Lung (tissue), 12 donors: ENCODE measurements around the gene CH25H. TPM values are rescaled to one million over a fixed set of nuclear protein-coding genes. Genes with fewer than 3 reads are reported as not detected.

Source experiments
- ATAC-seq: fragments of 200-7000 bp; cut with Tn5 transposase; one replicate; pipeline ENCODE4 v1.9.1; 2020; ENCODE audit warnings: moderate number of reproducible peaks; ENCODE audit not compliant: insufficient read depth, low FRiP score
- DNase-seq, 3 donors: peaks; one replicate each; pipeline ENCODE4 v3.0.0-alpha.2; 2013 to 2017
- H3K27ac ChIP-seq, 2 donors: one replicate each; pipeline ENCODE4 v1.5.1; 2013; ENCODE audit warnings: mild to moderate bottlenecking in 2 of 2, moderate library complexity in 2 of 2, control low read depth in 1 of 2, inconsistent platforms in 1 of 2, low read depth in 1 of 2, low read length in 1 of 2
- H3K27me3 ChIP-seq, 3 donors: one replicate each; pipeline ENCODE4 v1.5.1; 2013; ENCODE audit warnings: low read length in 2 of 3; ENCODE audit not compliant: control insufficient read depth in 3 of 3, insufficient read depth in 3 of 3
- H3K36me3 ChIP-seq, 4 donors: one replicate each; pipeline ENCODE4 v1.5.1; 2013; ENCODE audit warnings: low read length in 4 of 4, mild to moderate bottlenecking in 1 of 4, moderate library complexity in 1 of 4; ENCODE audit not compliant: control insufficient read depth in 4 of 4, insufficient read depth in 4 of 4
- H3K4me1 ChIP-seq, 5 donors: one replicate each; pipeline ENCODE4 v1.5.1; 2013; ENCODE audit warnings: low read length in 5 of 5, mild to moderate bottlenecking in 2 of 5, moderate library complexity in 1 of 5; ENCODE audit not compliant: control insufficient read depth in 5 of 5, insufficient read depth in 5 of 5
- H3K4me3 ChIP-seq: one replicate; pipeline ENCODE4 v1.5.1; 2013; ENCODE audit warnings: mild to moderate bottlenecking, control low read depth, moderate library complexity
- H3K9ac ChIP-seq, 2 donors: one replicate each; pipeline ENCODE4 v1.5.1; 2013; ENCODE audit warnings: low read length in 2 of 2, control low read depth in 1 of 2; ENCODE audit not compliant: insufficient read depth in 1 of 2
- H3K9me3 ChIP-seq, 4 donors: one replicate each; pipeline ENCODE4 v1.5.1; 2013; ENCODE audit warnings: low read length in 3 of 4, mild to moderate bottlenecking in 1 of 4, moderate library complexity in 1 of 4; ENCODE audit not compliant: control insufficient read depth in 4 of 4, insufficient read depth in 3 of 4
- WGBS, 2 donors: extraction: QIAGEN DNeasy Blood & Tissue Kit; methylation state at CpG; one replicate each; pipeline ENCODE4 v1.1.7; 2013; 5-methylcytosine and 5-hydroxymethylcytosine counted together
- polyA plus RNA-seq, 2 donors: library from polyadenylated mRNA; stranded (reverse); fragments of 200-250 nt; gene quantifications; one replicate each; pipeline ENCODE4 v1.2.1, GENCODE V29; 2013
- total RNA-seq, 2 donors: library from RNA; depleted of rRNA in 1 of 2; stranded (reverse); fragments of >200 nt in 1 of 2; gene quantifications; one replicate each; pipeline ENCODE4 v1.2.1, GENCODE V29; 2014 to 2021
- TF ChIP-seq, protein P1 (sequence below): IDR thresholded peaks from 2 replicates; pipeline ENCODE4 v1.5.1; 2012; ENCODE audit warnings: mild to moderate bottlenecking; ENCODE audit errors: control extremely low read depth, extremely low read depth
- donor health status: control.
- donor health status: control.
- donor health status: Bipolar disorder and iron deficiency.
- donor health status: healthy.
- donor health status: DM: yes; HTN: yes; CAD: no.

The CH25H gene
- total and polyA plus RNA-seq, 4 donors, result 1.2 to 25.2 (median 3.7) TPM

DNA sequence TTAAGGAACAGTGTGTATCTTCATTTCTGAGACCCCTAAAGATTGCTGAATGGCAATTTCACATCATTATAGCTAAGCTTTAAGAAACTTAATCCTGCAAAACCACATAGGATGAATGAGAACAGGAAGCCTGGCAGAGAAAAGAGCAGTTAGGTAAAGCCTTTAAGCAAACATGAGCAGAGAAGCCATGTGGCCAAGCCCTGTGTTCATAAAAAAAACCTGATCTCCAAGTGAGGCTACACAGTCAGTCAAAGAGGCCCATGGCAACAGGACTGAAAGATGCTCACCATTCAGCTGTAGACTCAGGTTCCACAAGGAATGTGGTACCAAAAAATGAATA is 35.2 kb upstream of the CH25H start:
- H3K27ac ChIP-seq, result peak overlapping the region in 1 of 2 donors; percentile 75
- H3K9ac ChIP-seq, result no peak overlapping the region
- H3K9me3 ChIP-seq, result no peaks in the 10 kb centered on the region
- TF ChIP-seq, protein P1, sequence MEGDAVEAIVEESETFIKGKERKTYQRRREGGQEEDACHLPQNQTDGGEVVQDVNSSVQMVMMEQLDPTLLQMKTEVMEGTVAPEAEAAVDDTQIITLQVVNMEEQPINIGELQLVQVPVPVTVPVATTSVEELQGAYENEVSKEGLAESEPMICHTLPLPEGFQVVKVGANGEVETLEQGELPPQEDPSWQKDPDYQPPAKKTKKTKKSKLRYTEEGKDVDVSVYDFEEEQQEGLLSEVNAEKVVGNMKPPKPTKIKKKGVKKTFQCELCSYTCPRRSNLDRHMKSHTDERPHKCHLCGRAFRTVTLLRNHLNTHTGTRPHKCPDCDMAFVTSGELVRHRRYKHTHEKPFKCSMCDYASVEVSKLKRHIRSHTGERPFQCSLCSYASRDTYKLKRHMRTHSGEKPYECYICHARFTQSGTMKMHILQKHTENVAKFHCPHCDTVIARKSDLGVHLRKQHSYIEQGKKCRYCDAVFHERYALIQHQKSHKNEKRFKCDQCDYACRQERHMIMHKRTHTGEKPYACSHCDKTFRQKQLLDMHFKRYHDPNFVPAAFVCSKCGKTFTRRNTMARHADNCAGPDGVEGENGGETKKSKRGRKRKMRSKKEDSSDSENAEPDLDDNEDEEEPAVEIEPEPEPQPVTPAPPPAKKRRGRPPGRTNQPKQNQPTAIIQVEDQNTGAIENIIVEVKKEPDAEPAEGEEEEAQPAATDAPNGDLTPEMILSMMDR, result no peak
- DNase-seq (no peak), ATAC-seq (no peak)
- H3K36me3 ChIP-seq, result peaks cover 0 to 10% (median 3%) of the 10 kb centered on the region in 4 donors
- H3K4me1 ChIP-seq, result peaks cover 0 to 9% (median 2%) of the 10 kb centered on the region in 5 donors
- H3K27me3 ChIP-seq, result no peaks in the 10 kb centered on the region
- no peak overlapping the region for H3K4me3 ChIP-seq

DNA sequence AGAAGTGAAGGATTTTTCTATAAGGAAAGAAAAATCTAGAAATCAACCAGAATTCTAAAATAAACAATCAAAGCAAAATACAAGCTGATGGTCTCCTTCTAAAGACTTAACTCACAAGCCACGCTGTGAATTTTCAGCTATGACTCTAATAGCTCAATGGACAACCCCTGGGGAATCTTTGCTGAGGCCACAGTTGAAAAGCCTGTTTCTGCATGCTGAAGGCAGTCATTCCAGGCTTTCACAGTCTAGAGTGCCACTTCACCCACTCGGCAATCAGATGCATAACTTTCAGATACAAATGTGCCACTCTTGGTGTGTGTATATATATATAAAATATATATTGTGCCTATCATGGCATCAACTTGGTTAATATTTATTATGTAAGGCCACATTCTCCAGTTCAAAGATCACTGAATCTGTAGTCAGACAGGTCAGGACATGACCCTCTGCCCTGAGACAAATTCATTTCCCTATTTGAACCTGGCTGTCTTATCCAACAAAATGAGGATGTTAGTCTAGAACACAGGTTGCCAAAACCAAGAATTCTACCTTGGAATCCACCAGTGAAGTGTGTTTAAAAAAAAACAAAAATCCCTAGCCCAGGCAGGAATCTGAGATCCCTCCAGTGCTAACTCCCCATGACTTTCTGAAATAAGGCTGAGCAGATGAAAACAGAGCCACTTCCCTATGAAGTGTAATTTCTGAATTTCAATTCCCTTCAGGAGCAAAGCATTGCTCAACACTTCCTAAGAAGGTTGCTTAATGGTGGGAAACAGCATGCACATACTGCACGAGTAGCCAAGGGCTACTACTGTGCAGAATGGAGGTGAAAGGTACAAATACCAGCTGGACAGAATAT is 34.6 kb upstream of the CH25H start:
- 65 to 67% methylated on average over 3 of the region's 3 CpGs for WGBS, 2 donors
- H3K4me3 ChIP-seq, result no peak overlapping the region
- H3K27me3 ChIP-seq, result no peaks in the 10 kb centered on the region
- peaks cover 0 to 9% (median 2%) of the 10 kb centered on the region in 5 donors for H3K4me1 ChIP-seq
- H3K9ac ChIP-seq, result no peak overlapping the region
- H3K36me3 ChIP-seq, result peaks cover 0 to 10% (median 3%) of the 10 kb centered on the region in 4 donors
- TF ChIP-seq, protein P1, result no peak
- H3K9me3 ChIP-seq, result no peaks in the 10 kb centered on the region
- ATAC-seq, result peak; percentile 68
- peak overlapping the region in 1 of 2 donors; percentile 75 for H3K27ac ChIP-seq
- DNase-seq, result peak in 2 of 3 donors; percentile 67 to 73

DNA sequence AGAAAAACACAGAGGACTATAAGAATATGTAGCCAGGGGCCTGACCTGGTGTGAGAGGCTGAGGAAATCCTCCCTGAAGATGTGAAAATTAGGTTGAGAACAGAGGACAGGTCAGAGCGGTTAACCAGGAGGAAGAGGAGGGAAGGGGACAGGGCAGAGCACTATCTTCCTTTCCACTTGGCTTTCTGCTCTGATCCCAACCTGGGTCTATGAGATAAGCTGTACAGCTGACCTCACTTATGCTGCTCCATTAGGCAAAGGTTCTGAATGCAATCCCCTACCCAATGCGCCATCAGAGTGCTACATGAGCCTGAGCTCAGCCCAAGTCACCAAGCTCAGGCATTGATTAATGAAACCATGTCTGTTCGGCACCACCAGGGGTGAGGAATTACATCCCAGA is 33.9 kb upstream of the CH25H start:
- Histone ChIP-seq H3K9ac (no peak overlapping the region), H3K36me3 (peaks cover 0 to 10% (median 3%) of the 10 kb centered on the region in 4 donors), H3K27me3 (no peaks in the 10 kb centered on the region), H3K4me3 (no peak overlapping the region), H3K27ac (peak overlapping the region in 1 of 2 donors; percentile 39), H3K4me1 (peaks cover 0 to 9% (median 2%) of the 10 kb centered on the region in 5 donors), H3K9me3 (no peaks in the 10 kb centered on the region)
- TF ChIP-seq, protein P1, result no peak
- no peak for DNase-seq
- WGBS, 2 donors, result 95 to 100% methylated on average over 3 of the region's 3 CpGs
- no peak for ATAC-seq
